C4-2B (cell line): ENCODE results near the gene ARL14EPL.
A peak's percentile ranks its signal among the peaks of the same experiment; 100 is the strongest.

ENCODE experiments used
- H3K27ac ChIP-seq: fragments of 450-650 bp; 2 replicates; pipeline ENCODE4 v1.5.1; 2017
- CTCF ChIP-seq: fragments of 450-650 bp; conservative IDR thresholded peaks from 2 replicates; pipeline ENCODE4 v1.5.1; 2017; ENCODE audit warnings: mild to moderate bottlenecking
- ZFX ChIP-seq: fragments of 450-650 bp; IDR thresholded peaks from 2 replicates; pipeline ENCODE4 v1.6.1; 2017

ARL14EPL gene

GRCh38 chr5:116045821-116046220 lies 13.5 kb downstream of the ARL14EPL start:
- H3K27ac ChIP-seq: no peak overlapping the region
- TF ChIP-seq ZFX (no peak), CTCF (no peak)

GRCh38 chr5:116046261-116046660 lies 14.0 kb downstream of the ARL14EPL start:
- H3K27ac ChIP-seq: no peak overlapping the region
- TF ChIP-seq ZFX (no peak), CTCF (no peak)

GRCh38 chr5:116046823-116047222 lies 14.6 kb downstream of the ARL14EPL start:
- TF ChIP-seq CTCF: no peak
- TF ChIP-seq ZFX: no peak
- H3K27ac ChIP-seq: no peak overlapping the region

- no peak for TF ChIP-seq ZFX
- TF ChIP-seq CTCF: no peak
- no peak overlapping the region for H3K27ac ChIP-seq
These were observed 26.2 kb downstream of the ARL14EPL start for GRCh38 chr5:116058346-116058936.

- no peak overlapping the region for H3K27ac ChIP-seq
- TF ChIP-seq CTCF (peak; percentile 17; the same call in 1 of the 2 replicates), ZFX (no peak)
These were observed 30.1 kb downstream of the ARL14EPL start for GRCh38 chr5:116062352-116062751.

GRCh38 chr5:116063950-116064349 lies 31.7 kb downstream of the ARL14EPL start:
- no peak for TF ChIP-seq CTCF
- no peak for TF ChIP-seq ZFX
- no peak overlapping the region for H3K27ac ChIP-seq

GRCh38 chr5:116068028-116068632 lies 35.9 kb downstream of the ARL14EPL start:
- no peak for TF ChIP-seq ZFX
- TF ChIP-seq CTCF: peak; percentile 91
- H3K27ac ChIP-seq: no peak overlapping the region
